Panc1 (cell line): Measurements from ENCODE around the gene FAM156A.

ENCODE experiments used
- POLR2AphosphoS5 ChIP-seq: IDR thresholded peaks from 2 replicates; pipeline ENCODE4 v1.6.1; 2012; ENCODE audit warnings: mild to moderate bottlenecking, low read depth, low read length, moderate library complexity
- TF ChIP-seq, protein P1 (sequence below): fragments of 450-650 bp; IDR thresholded peaks from 2 replicates; pipeline ENCODE4 v1.5.1; 2017; ENCODE audit warnings: mild to moderate bottlenecking

DNA sequence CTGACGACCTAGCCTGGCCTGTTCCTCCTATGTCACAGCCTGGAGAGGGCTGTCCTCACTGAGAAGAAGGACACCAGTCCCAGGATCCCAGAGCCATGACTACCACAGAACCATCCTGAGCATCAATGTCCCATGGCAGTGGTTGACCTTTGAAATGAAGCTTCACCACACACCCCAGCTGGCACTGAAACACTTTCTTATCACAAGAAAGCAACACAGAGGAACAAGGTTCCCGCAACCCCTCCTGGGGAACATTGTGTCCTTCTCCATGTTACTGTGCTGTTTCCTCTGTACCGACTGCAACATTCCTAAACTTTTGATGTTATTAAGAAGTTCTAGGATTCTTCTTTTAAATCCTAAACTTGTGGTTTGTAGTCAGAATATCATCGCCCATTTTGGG is 21.2 kb upstream of the FAM156A start:
- no peak for TF ChIP-seq POLR2AphosphoS5
- TF ChIP-seq, protein P1, sequence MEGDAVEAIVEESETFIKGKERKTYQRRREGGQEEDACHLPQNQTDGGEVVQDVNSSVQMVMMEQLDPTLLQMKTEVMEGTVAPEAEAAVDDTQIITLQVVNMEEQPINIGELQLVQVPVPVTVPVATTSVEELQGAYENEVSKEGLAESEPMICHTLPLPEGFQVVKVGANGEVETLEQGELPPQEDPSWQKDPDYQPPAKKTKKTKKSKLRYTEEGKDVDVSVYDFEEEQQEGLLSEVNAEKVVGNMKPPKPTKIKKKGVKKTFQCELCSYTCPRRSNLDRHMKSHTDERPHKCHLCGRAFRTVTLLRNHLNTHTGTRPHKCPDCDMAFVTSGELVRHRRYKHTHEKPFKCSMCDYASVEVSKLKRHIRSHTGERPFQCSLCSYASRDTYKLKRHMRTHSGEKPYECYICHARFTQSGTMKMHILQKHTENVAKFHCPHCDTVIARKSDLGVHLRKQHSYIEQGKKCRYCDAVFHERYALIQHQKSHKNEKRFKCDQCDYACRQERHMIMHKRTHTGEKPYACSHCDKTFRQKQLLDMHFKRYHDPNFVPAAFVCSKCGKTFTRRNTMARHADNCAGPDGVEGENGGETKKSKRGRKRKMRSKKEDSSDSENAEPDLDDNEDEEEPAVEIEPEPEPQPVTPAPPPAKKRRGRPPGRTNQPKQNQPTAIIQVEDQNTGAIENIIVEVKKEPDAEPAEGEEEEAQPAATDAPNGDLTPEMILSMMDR: no peak
